Gastroesophageal sphincter (tissue), 4 donors: ENCODE results near the gene TCOF1. TPM values are rescaled to one million over a fixed set of nuclear protein-coding genes. Genes with fewer than 3 reads are reported as not detected.

Source experiments
- ATAC-seq: fragments of 150-250 bp; one replicate; pipeline ENCODE4 v1.9.1; 2016; ENCODE audit warnings: mild to moderate bottlenecking, moderate library complexity
- H3K27ac ChIP-seq, 4 donors: fragments of 200-600 bp; sonication (generic) in 3 of 4; 1 replicate in 3 of 4; 2 replicates in 1 of 4; pipeline ENCODE4 v1.5.1; 2016 to 2019
- H3K27me3 ChIP-seq: fragments of 200-600 bp; sonication (generic); one replicate; pipeline ENCODE4 v1.5.1; 2019
- H3K36me3 ChIP-seq, 2 donors: fragments of 200-600 bp; sonication (generic); one replicate each; pipeline ENCODE4 v1.5.1; 2019; ENCODE audit warnings: control low read depth in 1 of 2
- H3K4me1 ChIP-seq, 3 donors: fragments of 200-600 bp; sonication (generic); 1 replicate in 2 of 3; 2 replicates in 1 of 3; pipeline ENCODE4 v1.5.1; 2016 to 2019; ENCODE audit warnings: control low read depth in 2 of 3
- H3K4me3 ChIP-seq, 2 donors: fragments of 200-600 bp; sonication (generic); one replicate each; pipeline ENCODE4 v1.5.1; 2019; ENCODE audit warnings: mild to moderate bottlenecking in 1 of 2, moderate library complexity in 1 of 2
- H3K9me3 ChIP-seq, 3 donors: fragments of 200-600 bp; sonication (generic); one replicate each; pipeline ENCODE4 v1.5.1; 2017 to 2019; ENCODE audit warnings: control low read depth in 2 of 3
- EP300 ChIP-seq: sonication (generic); formaldehyde crosslinking; IDR thresholded peaks from one replicate; pipeline ENCODE4 v1.6.1; 2017; ENCODE audit warnings: antibody characterized with exemption, mild to moderate bottlenecking
- POLR2A ChIP-seq, 2 donors: fragments of 450-650 bp; IDR thresholded peaks; one replicate each; pipeline ENCODE4 v1.6.1; 2017; ENCODE audit warnings: antibody characterized with exemption in 2 of 2, mild to moderate bottlenecking in 2 of 2, moderate library complexity in 1 of 2
- POLR2AphosphoS5 ChIP-seq: sonication (generic); formaldehyde crosslinking; IDR thresholded peaks from one replicate; pipeline ENCODE4 v1.6.1; 2017; ENCODE audit warnings: antibody characterized with exemption
- WGBS, 2 donors: methylation state at CpG; one replicate each; pipeline ENCODE4 v1.1.5; 2018; ENCODE audit warnings: low coverage in 1 of 2; 5-methylcytosine and 5-hydroxymethylcytosine counted together
- total RNA-seq, 4 donors: library from RNA; depleted of rRNA; stranded (reverse); fragments of >200 nt; gene quantifications; one replicate each; pipeline ENCODE4 v1.1.0, GENCODE V29; 2016
- TF ChIP-seq, protein P1 (sequence below), 4 experiments: fragments of 200-600 bp in 2 of 4; fragments of 450-650 bp in 2 of 4; sonication (generic) in 1 of 4; IDR thresholded peaks; one replicate each; pipeline ENCODE4 v1.5.1; 2017 to 2019; ENCODE audit warnings: antibody characterized with exemption in 4 of 4, mild to moderate bottlenecking in 2 of 4, moderate library complexity in 2 of 4

Gene TCOF1
- total RNA-seq = 10 to 100 TPM; 25.4 to 55.7 (median 31.0) TPM

DNA sequence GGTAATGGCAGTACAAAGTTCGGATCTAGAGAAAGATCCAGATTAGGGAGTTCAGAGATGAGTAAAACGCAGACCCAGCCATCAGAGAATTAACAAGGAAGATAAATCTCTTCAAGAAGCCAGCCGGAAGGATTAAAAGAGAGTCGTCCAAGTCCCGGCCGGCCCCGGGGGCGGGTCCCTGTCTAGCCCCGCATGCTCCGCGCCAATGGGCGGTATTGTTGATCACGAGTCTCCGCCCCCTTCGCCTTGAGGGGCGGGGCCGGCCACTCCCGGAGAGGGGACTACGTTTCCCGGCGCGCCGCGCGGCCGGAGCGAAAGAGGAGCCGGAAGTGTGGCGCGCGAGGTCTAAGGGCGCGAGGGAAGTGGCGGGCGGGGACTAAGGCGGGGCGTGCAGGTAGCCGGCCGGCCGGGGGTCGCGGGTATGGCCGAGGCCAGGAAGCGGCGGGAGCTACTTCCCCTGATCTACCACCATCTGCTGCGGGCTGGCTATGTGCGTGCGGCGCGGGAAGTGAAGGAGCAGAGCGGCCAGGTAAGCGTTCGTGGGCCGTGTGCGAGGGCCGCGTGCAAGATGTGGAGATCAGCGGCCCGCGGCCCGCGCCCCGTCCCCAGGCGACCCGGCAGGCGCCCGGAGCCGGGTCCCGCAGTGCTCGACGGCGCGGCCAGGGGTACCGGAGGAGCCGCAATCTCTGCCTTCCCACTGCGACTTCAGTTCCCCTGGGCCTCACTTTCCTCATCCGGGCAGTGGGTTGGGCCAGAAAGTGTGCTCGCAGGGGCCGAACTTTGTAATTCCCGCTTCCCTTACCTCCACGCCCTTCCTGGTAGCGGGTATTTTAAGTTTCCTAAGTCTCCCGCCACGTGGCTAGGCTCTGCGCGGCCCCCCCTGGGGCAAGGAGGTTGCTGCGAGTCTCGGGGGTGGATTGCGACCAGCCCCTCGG lies at the start of gene TCOF1:
TCOF1 (plus strand) TSS at position 372 of the 935 bp plus-strand sequence; CDS start at position 422, 50 bp downstream.
- WGBS, 2 donors = 0 to 1% methylated on average over 2 to 31 of the region's 90 CpGs
- peaks cover 0 to 30% of the 10 kb centered on the region in 2 donors for H3K36me3 ChIP-seq
- peak within 1 kb of the TSS; percentile 56 to 87 for H3K4me3 ChIP-seq
- no peaks in the 10 kb centered on the region for H3K9me3 ChIP-seq
- peak within 1 kb of the TSS in 3 of 4 donors; percentile 68 to 74 (median 73) for H3K27ac ChIP-seq
- no peaks in the 10 kb centered on the region for H3K27me3 ChIP-seq
- TF ChIP-seq POLR2A (IDR thresholded peaks at IDR 0.05) = peak in 1 of 2 donors; percentile 19
- peak; percentile 40 for TF ChIP-seq POLR2AphosphoS5
- TF ChIP-seq EP300 = no peak
- peak; percentile 99 for ATAC-seq
- peaks cover 0 to 33% (median 8%) of the 10 kb centered on the region in 3 donors for H3K4me1 ChIP-seq

DNA sequence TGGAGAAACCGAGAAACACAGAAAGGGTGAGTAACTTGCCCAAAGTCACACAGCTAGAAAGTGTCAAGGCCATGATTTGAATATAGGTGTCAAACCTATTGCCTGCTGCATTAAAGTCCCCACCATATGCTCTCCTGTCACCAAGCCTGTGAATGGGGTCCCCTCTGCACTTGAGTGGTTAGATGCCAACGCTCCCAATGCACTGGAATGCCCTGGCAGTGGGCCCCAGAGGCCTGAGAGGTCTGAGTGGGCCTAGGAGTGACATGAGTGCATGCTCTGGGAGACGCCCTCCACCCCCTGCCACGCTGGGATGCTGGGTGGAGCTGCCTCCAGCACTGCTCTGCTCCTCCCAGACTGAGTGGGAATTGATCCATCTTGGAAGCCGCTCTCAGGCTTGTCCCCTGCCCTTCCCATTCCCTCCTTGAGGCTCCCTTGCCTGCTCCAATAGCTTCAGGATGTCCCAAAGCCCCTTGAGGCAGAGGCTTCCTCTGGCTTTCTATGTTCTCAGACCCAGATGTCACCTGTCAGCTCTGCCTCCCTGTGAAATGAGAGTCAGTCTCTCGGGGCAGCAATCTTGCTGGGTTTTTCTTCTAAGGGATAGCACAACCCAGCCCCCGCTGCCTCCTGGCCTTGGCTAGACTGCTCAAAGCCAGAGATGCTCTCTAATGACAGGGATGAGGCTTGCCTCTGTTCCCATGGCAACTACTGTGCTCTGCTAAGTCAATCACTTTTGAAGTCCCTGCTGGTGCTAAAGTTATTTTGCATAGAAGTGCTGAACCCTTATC lies 48.2 kb upstream of the TCOF1 start:
- no peak overlapping the region for H3K4me3 ChIP-seq
- no peaks in the 10 kb centered on the region for H3K36me3 ChIP-seq
- TF ChIP-seq POLR2A (IDR thresholded peaks at IDR 0.05) (no peak), POLR2AphosphoS5 (no peak), EP300 (no peak)
- TF ChIP-seq, protein P1, sequence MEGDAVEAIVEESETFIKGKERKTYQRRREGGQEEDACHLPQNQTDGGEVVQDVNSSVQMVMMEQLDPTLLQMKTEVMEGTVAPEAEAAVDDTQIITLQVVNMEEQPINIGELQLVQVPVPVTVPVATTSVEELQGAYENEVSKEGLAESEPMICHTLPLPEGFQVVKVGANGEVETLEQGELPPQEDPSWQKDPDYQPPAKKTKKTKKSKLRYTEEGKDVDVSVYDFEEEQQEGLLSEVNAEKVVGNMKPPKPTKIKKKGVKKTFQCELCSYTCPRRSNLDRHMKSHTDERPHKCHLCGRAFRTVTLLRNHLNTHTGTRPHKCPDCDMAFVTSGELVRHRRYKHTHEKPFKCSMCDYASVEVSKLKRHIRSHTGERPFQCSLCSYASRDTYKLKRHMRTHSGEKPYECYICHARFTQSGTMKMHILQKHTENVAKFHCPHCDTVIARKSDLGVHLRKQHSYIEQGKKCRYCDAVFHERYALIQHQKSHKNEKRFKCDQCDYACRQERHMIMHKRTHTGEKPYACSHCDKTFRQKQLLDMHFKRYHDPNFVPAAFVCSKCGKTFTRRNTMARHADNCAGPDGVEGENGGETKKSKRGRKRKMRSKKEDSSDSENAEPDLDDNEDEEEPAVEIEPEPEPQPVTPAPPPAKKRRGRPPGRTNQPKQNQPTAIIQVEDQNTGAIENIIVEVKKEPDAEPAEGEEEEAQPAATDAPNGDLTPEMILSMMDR (IDR thresholded peaks at IDR 0.05) = no peak
- no peaks in the 10 kb centered on the region for H3K9me3 ChIP-seq
- H3K27ac ChIP-seq = peak overlapping the region in 1 of 4 donors; percentile 26
- no peaks in the 10 kb centered on the region for H3K27me3 ChIP-seq
- no peak for ATAC-seq
- peaks cover 0 to 37% (median 2%) of the 10 kb centered on the region in 3 donors for H3K4me1 ChIP-seq
- 83 to 100% methylated on average over 1 to 3 of the region's 7 CpGs for WGBS, 2 donors

- H3K4me1 ChIP-seq = peaks cover 0 to 32% (median 0%) of the 10 kb centered on the region in 3 donors
- no peaks in the 10 kb centered on the region for H3K9me3 ChIP-seq
- TF ChIP-seq EP300 = no peak
- no peak for TF ChIP-seq POLR2A (IDR thresholded peaks at IDR 0.05)
- no peak overlapping the region for H3K4me3 ChIP-seq
- WGBS, 2 donors = 75 to 87% methylated on average over 1 of the region's 1 CpG
- no peak overlapping the region for H3K27ac ChIP-seq
- H3K27me3 ChIP-seq = no peaks in the 10 kb centered on the region
- H3K36me3 ChIP-seq = no peaks in the 10 kb centered on the region
- no peak for ATAC-seq
Measured at GRCh38 chr5:150309886-150310239, 47.6 kb upstream of the TCOF1 start.

DNA sequence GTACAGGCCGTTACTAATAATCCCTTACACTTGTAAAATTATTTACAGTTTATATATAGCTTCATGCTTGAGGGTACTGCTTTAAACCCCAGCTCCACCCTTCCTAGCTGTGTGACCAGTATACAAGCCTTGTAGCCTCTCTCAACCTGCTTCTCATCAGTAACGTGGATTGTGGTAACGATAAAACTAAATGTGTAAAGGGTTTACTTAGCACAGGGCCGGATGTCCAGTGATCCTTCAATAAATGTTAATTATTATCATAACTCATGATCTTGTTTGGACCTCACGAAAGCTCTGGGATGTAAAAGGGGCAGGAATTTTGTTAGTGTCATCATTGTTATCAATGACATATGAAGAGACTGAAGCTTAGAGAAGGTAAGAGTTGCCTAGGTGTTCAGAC lies 47.3 kb upstream of the TCOF1 start:
- TF ChIP-seq POLR2AphosphoS5 = no peak
- TF ChIP-seq, protein P1 (IDR thresholded peaks at IDR 0.05) = no peak
- no peak for TF ChIP-seq EP300
- TF ChIP-seq POLR2A (IDR thresholded peaks at IDR 0.05) = no peak
- Histone ChIP-seq H3K27me3 (no peaks in the 10 kb centered on the region), H3K4me3 (no peak overlapping the region), H3K36me3 (no peaks in the 10 kb centered on the region), H3K9me3 (no peaks in the 10 kb centered on the region), H3K27ac (no peak overlapping the region), H3K4me1 (peaks cover 0 to 28% (median 0%) of the 10 kb centered on the region in 3 donors)
- WGBS, 2 donors = 75 to 86% methylated on average over 5 of the region's 5 CpGs
- ATAC-seq = no peak

- TF ChIP-seq, protein P1 (IDR thresholded peaks at IDR 0.05) = no peak
- no peak for TF ChIP-seq POLR2AphosphoS5
- TF ChIP-seq EP300 = no peak
- TF ChIP-seq POLR2A (IDR thresholded peaks at IDR 0.05) = no peak
- Histone ChIP-seq H3K9me3 (no peaks in the 10 kb centered on the region), H3K36me3 (no peaks in the 10 kb centered on the region), H3K27ac (no peak overlapping the region), H3K27me3 (no peaks in the 10 kb centered on the region), H3K4me3 (no peak overlapping the region), H3K4me1 (peaks cover 0 to 19% (median 0%) of the 10 kb centered on the region in 3 donors)
- WGBS, 2 donors = 85 to 90% methylated on average over 2 to 6 of the region's 7 CpGs
- no peak for ATAC-seq
Measured at GRCh38 chr5:150311015-150311692, 46.3 kb upstream of the TCOF1 start.
